Germinal center (tissue), 1 donor: ENCODE results near the gene SVIL.

Experiments
- DNase-seq: peaks from one replicate; pipeline ENCODE4 v3.0.0; 2012; ENCODE audit warnings: mixed read lengths, low spot score

The SVIL gene

DNA sequence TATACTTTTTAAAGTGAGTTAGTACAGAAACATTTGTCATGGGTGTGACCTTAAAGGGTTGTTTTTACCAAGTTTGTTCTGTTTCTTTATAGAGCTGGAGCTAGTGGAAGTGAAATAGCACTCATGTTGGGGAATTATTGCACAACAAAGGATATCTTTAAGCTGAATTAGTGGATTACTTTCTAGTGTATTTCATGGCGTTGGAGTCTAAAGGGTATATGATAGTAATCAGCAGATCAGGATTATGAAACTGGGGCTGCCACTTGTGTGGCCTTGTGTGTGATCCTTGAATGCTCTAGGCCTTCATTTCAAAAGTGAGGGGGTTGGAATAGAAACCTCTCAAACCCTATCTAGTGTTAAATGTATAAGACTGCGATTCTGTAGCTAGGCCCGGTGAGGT, 222.3 kb downstream of the SVIL start:
- DNase-seq, result no peak

DNA sequence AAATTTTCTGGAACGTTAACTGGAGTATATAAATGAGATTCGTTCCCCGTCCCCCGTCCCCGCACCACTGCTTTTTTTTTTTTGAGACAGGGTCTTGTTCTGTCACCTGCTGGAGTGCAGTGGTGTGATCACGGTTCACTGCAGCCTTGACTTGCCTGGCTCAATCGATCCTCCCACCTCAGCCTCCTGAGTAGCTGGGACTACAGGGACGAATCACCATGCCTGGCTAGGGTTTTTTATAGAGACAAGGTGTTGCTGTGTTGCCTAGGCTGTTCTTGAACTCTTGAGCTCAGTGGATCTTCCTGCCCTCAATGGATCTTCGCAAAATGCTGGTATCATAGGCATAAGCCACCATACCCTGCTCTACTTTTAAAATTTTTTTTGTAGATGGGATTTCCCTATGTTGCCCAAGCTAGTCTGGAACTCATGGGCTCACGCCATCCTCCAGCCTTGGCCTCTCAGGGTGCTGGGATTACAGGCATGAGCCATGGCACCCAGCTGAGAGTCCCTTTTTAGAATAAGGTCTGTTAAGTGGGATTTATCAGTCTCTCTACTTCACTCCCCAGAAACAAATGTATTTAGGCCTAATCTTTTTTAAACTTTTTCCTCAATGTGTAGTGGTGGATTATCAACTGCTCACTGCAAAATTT, 223.0 kb downstream of the SVIL start:
- no peak for DNase-seq

DNA sequence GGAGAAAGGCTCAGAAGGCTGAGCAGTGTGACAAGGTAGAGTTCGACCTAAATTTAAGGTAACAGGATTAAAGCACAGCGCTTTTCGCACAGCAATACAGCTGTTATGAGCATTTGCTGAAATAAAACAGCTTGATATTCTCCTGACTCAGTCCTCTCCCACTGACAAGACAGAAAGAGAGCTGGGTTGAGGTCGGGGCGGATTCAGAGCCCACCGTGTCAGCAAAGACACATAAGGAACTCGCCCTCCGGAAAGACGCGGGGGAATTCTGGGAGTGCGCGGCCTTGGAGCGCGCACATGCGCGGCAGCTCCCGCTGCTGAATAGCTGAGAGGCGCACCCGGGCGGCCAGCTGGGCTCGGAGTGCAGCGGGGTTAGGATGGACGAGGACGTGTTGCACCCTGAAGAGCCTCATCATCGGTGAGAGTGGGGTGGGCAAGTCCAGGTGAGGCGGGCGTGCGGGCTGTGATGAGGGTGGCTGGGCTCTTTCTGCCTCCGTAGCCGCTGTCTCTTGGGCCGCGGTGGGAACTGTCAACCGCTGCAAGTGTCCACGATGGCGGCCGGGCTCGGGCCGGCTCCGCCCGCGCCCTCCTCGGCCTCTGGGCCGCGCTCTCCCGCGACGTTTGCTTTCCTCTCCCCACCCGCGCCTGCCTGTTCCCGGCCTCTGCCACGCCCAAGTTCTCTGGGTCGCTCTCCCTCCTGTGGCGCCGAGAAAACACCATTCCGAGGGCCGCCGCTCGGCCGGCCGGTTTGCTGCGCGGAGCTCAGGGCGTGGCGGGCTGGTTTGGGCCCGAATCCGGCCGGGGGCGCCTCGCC, 225.3 kb downstream of the SVIL start:
- DNase-seq, result peak; percentile 57

DNA sequence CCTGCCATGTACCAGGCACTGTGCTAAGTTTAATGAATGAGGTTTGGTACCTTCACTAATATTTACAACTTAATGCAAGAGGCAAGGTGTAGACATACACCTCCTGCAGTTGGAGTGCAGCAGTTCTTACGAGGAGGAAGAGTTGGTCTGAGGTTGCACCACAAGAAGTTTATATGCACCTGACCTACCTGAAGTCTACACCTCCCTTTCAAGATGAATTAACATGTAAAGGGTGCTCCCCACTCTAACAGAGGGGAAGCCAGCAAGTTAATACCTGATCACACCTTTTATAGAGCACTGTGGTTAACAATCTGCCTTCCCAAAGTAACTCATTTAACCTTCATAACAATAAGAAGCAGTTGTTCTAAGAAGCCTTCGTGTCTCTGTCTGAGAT, 225.9 kb downstream of the SVIL start:
- no peak for DNase-seq
